RWPE1 (cell line): Measurements from ENCODE around the gene UBALD2.
A peak's percentile ranks its signal among the peaks of the same experiment; 100 is the strongest.

ENCODE experiments used
- CTCF ChIA-PET: fragments of 350-600 bp; sonication (Branson Sonifier 250); formaldehyde crosslinking; extraction: SDS; loops from one replicate; lab custom pipeline; 2021; lab: Yijun Ruan, JAX
- POLR2A ChIA-PET: fragments of 400-600 bp; formaldehyde crosslinking; extraction: SDS; loops from one replicate; lab custom pipeline; 2020; ENCODE audit warnings: antibody characterized with exemption; ENCODE audit not compliant: low non-redundant PET; lab: Yijun Ruan, JAX
- DNase-seq: peaks from one replicate; pipeline ENCODE4 v3.0.0; 2012; ENCODE audit warnings: low spot score
- H3K27ac ChIP-seq: fragments of 450-650 bp; 2 replicates; pipeline ENCODE4 v1.5.1; 2017
- CTCF ChIP-seq: fragments of 450-650 bp; conservative IDR thresholded peaks from 2 replicates; pipeline ENCODE4 v1.5.1; 2017; ENCODE audit warnings: low read depth, mild to moderate bottlenecking

UBALD2 gene

GRCh38 chr17:76277300-76278267 is 12.4 kb downstream of the UBALD2 start:
- CTCF ChIA-PET, result interaction anchor here (0.6 to 3.2 kb wide), 5 partner anchors 21 to 155 kb away, joined by 3 to 60 read pairs (median 4); no protein-coding TSS in a partner anchor
- POLR2A ChIA-PET, result no interaction called here
- no peak for DNase-seq
- TF ChIP-seq CTCF, result no peak
- peak overlapping the region; percentile 66 for H3K27ac ChIP-seq

GRCh38 chr17:76278268-76278908 is 13.2 kb downstream of the UBALD2 start:
- no peak for TF ChIP-seq CTCF
- DNase-seq, result no peak
- ChIA-PET CTCF (interaction anchor here (0.5 to 3.2 kb wide), 7 partner anchors 11 to 760 kb away, joined by 3 to 60 read pairs (median 4); no protein-coding TSS in a partner anchor), POLR2A (interaction anchor here (1.4 kb wide), 1 partner anchor 11 kb away, joined by 3 read pairs; no protein-coding TSS in a partner anchor)
- peak overlapping the region; percentile 31 for H3K27ac ChIP-seq

GRCh38 chr17:76278952-76279741 is 14.0 kb downstream of the UBALD2 start:
- ChIA-PET CTCF (interaction anchor here (0.5 to 3.2 kb wide), 54 partner anchors 8 to 982 kb away, joined by 3 to 60 read pairs (median 4); partner anchors contain the start of genes FOXJ1 and SRP68), POLR2A (interaction anchor here (1.4 kb wide), 1 partner anchor 12 kb away, joined by 3 read pairs; no protein-coding TSS in a partner anchor)
- peak; percentile 97 for TF ChIP-seq CTCF
- peak; percentile 82 for DNase-seq
- peak overlapping the region; percentile 31 for H3K27ac ChIP-seq

- CTCF ChIA-PET, result interaction anchor here (0.5 to 3.2 kb wide), 47 partner anchors 9 to 981 kb away, joined by 3 to 60 read pairs (median 4); partner anchors contain the start of genes FOXJ1 and SRP68
- POLR2A ChIA-PET, result interaction anchor here (1.4 kb wide), 1 partner anchor 13 kb away, joined by 3 read pairs; no protein-coding TSS in a partner anchor
- TF ChIP-seq CTCF, result peak; percentile 43
Measured at GRCh38 chr17:76279742-76280287, 14.7 kb downstream of the UBALD2 start.

GRCh38 chr17:76280650-76281049 is 15.5 kb downstream of the UBALD2 start:
- CTCF ChIA-PET, result interaction anchor here (1.0 to 3.2 kb wide), 3 partner anchors 101 to 267 kb away, joined by 3 to 31 read pairs (median 3); no protein-coding TSS in a partner anchor
- POLR2A ChIA-PET, result interaction anchor here (0.6 kb wide), 1 partner anchor 42 kb away, joined by 3 read pairs; no protein-coding TSS in a partner anchor
- no peak for TF ChIP-seq CTCF
- H3K27ac ChIP-seq, result no peak overlapping the region
- DNase-seq, result no peak

More at GRCh38 chr17:76279742-76280287, 14.7 kb downstream of the UBALD2 start:
- no peak overlapping the region for H3K27ac ChIP-seq
- no peak for DNase-seq
